CD14-positive monocyte (primary cell): ENCODE data around the gene MLLT1. TPM values are rescaled to one million over a fixed set of nuclear protein-coding genes. Genes with fewer than 3 reads are reported as not detected.

Experiments used
- DNase-seq, 3 donors: peaks; one replicate each; pipeline ENCODE4 v3.0.0-alpha.2; 2011 to 2022
- H2AFZ ChIP-seq: 2 replicates; pipeline ENCODE4 v1.6.0; 2012; ENCODE audit warnings: mild to moderate bottlenecking, low read depth, low read length, inconsistent platforms; ENCODE audit not compliant: insufficient read depth, poor library complexity, severe bottlenecking
- H3K27ac ChIP-seq, 2 donors: 1 replicate in 1 of 2; 2 replicates in 1 of 2; pipeline ENCODE4 v1.5.1; 2012 to 2013; ENCODE audit warnings: low read length in 2 of 2, control low read depth in 1 of 2, inconsistent platforms in 1 of 2, low read depth in 1 of 2, mild to moderate bottlenecking in 1 of 2
- H3K27me3 ChIP-seq, 2 donors: one replicate each; pipeline versions ENCODE4 v1.6.0 to v1.6.1; 2011 to 2013; ENCODE audit warnings: low read length in 2 of 2; ENCODE audit not compliant: control insufficient read depth in 2 of 2, insufficient read depth in 2 of 2
- H3K36me3 ChIP-seq, 2 donors: replicated peaks in 1 of 2; 1 replicate in 1 of 2; 2 replicates in 1 of 2; pipeline versions ENCODE4 v1.5.1 to v1.6.1; 2012 to 2013; ENCODE audit warnings: low read length in 2 of 2, control low read depth in 1 of 2, inconsistent platforms in 1 of 2, mild to moderate bottlenecking in 1 of 2; ENCODE audit not compliant: insufficient read depth in 2 of 2, control insufficient read depth in 1 of 2
- H3K4me1 ChIP-seq, 2 donors: 1 replicate in 1 of 2; 2 replicates in 1 of 2; pipeline versions ENCODE4 v1.5.1 to v1.6.1; 2012 to 2013; ENCODE audit warnings: low read length in 2 of 2, control low read depth in 1 of 2, inconsistent platforms in 1 of 2, mild to moderate bottlenecking in 1 of 2, moderate library complexity in 1 of 2; ENCODE audit not compliant: insufficient read depth in 2 of 2, control insufficient read depth in 1 of 2
- H3K4me2 ChIP-seq: replicated peaks from 2 replicates; pipeline ENCODE3; 2012; ENCODE audit warnings: low read length, moderate library complexity, mild to moderate bottlenecking; ENCODE audit not compliant: poor library complexity, severe bottlenecking; ENCODE audit errors: extremely low read depth
- H3K4me3 ChIP-seq, 3 experiments: fragments of 200-600 bp in 1 of 3; sonication (generic) in 1 of 3; replicated peaks in 1 of 3; 1 replicate in 2 of 3; 2 replicates in 1 of 3; pipeline ENCODE4 v1.5.1; 2011 to 2013; ENCODE audit warnings: low read length in 3 of 3, mild to moderate bottlenecking in 3 of 3, control low read depth in 2 of 3, low read depth in 2 of 3, inconsistent platforms in 1 of 3, moderate library complexity in 1 of 3
- H3K79me2 ChIP-seq: 2 replicates; pipeline ENCODE4 v1.6.0; 2012; ENCODE audit warnings: mild to moderate bottlenecking, control low read depth, inconsistent platforms, low read length, moderate library complexity; ENCODE audit not compliant: insufficient read depth
- H3K9ac ChIP-seq: 2 replicates; pipeline ENCODE4 v1.6.0; 2017; ENCODE audit warnings: low read length, mild to moderate bottlenecking; ENCODE audit not compliant: insufficient read depth, poor library complexity, severe bottlenecking
- H3K9me3 ChIP-seq, 2 donors: replicated peaks in 1 of 2; 1 replicate in 1 of 2; 2 replicates in 1 of 2; pipeline versions ENCODE4 v1.5.1 to v1.6.1; 2012 to 2013; ENCODE audit warnings: low read length in 2 of 2, control low read depth in 1 of 2; ENCODE audit not compliant: control insufficient read depth in 1 of 2, insufficient read depth in 1 of 2
- H4K20me1 ChIP-seq: 2 replicates; pipeline ENCODE4 v1.6.0; 2012; ENCODE audit warnings: mild to moderate bottlenecking, low read length, control low read depth, moderate library complexity; ENCODE audit not compliant: insufficient read depth
- H3K27ac Mint-ChIP-seq, 7 donors: one replicate each; pipeline ENCODE4 v1.8.0; 2020; ENCODE audit warnings: mild to moderate bottlenecking in 7 of 7, mixed read lengths in 7 of 7, moderate library complexity in 6 of 7, inconsistent platforms in 2 of 7
- H3K27me3 Mint-ChIP-seq, 3 donors: one replicate each; pipeline ENCODE4 v1.8.0; 2021 to 2022; ENCODE audit warnings: low read depth in 3 of 3, mild to moderate bottlenecking in 3 of 3, mixed read lengths in 3 of 3, moderate library complexity in 3 of 3, inconsistent platforms in 1 of 3
- H3K36me3 Mint-ChIP-seq, 2 donors: one replicate each; pipeline ENCODE4 v1.8.0; 2020; ENCODE audit warnings: mixed read lengths in 2 of 2, inconsistent platforms in 1 of 2, mild to moderate bottlenecking in 1 of 2
- H3K4me1 Mint-ChIP-seq: one replicate; pipeline ENCODE4 v1.8.0; 2020; ENCODE audit warnings: mild to moderate bottlenecking, mixed read lengths
- H3K4me3 Mint-ChIP-seq, 2 donors: one replicate each; pipeline ENCODE4 v1.8.0; 2020; ENCODE audit warnings: mild to moderate bottlenecking in 2 of 2, mixed read lengths in 2 of 2, moderate library complexity in 1 of 2
- H3K9me3 Mint-ChIP-seq, 7 donors: one replicate each; pipeline ENCODE4 v1.8.0; 2020 to 2022; ENCODE audit warnings: mixed read lengths in 7 of 7, mild to moderate bottlenecking in 6 of 7, moderate library complexity in 6 of 7, inconsistent platforms in 2 of 7
- WGBS: methylation state at CpG from one replicate; pipeline ENCODE4 v1.1.5; 2013; ENCODE audit warnings: missing lambda C conversion rate; ENCODE audit not compliant: insufficient coverage; 5-methylcytosine and 5-hydroxymethylcytosine counted together
- intact Hi-C, 2 donors: fragments of 100-400 bp; cut with micrococcal nuclease; formaldehyde crosslinking; loops; one replicate each; pipeline versions ENCODE4 v1.15.0 to v1.15.1; 2023
- polyA plus RNA-seq, 3 donors: library from polyadenylated mRNA; depleted of rRNA in 1 of 3; unstranded in 2 of 3; stranded (reverse) in 1 of 3; fragments of 300-500 nt in 2 of 3; fragments of >200 nt in 1 of 3; fragmentation: Illumina TruSeq in 2 of 3; gene quantifications; 1 replicate in 2 of 3; 2 replicates in 1 of 3; pipeline ENCODE4 v1.2.3, GENCODE V29; 2012 to 2021
- TF ChIP-seq, protein P1 (sequence below): fragments of 200-600 bp; IDR thresholded peaks from one replicate; pipeline ENCODE4 v1.8.0; 2022; ENCODE audit warnings: antibody characterized with exemption, mild to moderate bottlenecking

The MLLT1 gene
- polyA plus RNA-seq, 3 donors: 0.65 to 17.3 (median 0.99) TPM

DNA sequence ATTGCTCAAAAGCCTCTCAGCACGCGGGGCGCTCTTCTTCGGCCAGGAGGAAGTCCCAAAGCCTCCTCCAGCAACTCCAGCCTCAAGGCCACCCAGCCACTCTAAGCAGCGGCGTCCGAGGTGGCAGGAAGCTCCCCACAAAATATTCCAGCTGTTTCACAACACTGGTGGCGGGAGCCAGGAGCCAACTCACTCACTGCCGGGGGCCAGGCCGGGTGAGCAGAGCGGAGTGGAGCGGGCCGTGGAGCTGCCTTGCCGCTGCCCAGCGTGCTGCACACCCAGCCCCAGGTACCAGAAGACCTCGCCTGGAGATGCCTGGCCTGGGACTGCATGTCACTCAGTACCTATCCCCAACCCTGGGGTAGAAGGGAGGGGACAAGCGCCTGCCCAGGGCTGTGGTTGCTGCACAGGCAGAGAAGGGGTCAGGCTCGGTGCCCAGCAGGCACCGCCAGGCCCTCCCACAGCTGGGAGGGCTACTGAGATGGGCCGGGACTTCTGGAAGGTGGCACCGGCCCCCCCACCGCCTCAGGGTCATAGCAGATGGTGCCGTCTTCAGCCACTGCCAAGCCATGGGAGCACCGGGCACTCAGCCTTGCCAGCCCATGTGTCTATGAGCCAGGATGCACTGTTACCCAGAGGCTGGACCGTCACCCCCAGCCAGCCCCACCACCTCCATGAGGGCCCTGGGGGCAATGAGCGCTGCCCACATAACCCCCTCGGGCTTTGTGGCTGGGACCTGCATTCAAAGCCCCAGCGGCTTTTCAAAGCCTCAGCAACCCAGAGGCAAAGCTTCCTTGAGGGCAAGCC lies 59.2 kb downstream of the MLLT1 start:
- TF ChIP-seq, protein P1, sequence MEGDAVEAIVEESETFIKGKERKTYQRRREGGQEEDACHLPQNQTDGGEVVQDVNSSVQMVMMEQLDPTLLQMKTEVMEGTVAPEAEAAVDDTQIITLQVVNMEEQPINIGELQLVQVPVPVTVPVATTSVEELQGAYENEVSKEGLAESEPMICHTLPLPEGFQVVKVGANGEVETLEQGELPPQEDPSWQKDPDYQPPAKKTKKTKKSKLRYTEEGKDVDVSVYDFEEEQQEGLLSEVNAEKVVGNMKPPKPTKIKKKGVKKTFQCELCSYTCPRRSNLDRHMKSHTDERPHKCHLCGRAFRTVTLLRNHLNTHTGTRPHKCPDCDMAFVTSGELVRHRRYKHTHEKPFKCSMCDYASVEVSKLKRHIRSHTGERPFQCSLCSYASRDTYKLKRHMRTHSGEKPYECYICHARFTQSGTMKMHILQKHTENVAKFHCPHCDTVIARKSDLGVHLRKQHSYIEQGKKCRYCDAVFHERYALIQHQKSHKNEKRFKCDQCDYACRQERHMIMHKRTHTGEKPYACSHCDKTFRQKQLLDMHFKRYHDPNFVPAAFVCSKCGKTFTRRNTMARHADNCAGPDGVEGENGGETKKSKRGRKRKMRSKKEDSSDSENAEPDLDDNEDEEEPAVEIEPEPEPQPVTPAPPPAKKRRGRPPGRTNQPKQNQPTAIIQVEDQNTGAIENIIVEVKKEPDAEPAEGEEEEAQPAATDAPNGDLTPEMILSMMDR: no peak
- H3K9me3 Mint-ChIP-seq: no peaks in the 10 kb centered on the region
- Histone ChIP-seq H3K27me3 (no peaks in the 10 kb centered on the region), H3K4me3 (no peak overlapping the region), H4K20me1 (peaks cover 41% of the 10 kb centered on the region), H3K36me3 (peaks cover 59 to 71% of the 10 kb centered on the region in 2 donors), H3K9me3 (no peaks in the 10 kb centered on the region), H3K79me2 (no peaks in the 10 kb centered on the region), H2AFZ (no peak overlapping the region), H3K4me2 (no peak overlapping the region), H3K27ac (peak overlapping the region in 1 of 2 donors; percentile 26), H3K4me1 (no peaks in the 10 kb centered on the region), H3K9ac (no peak overlapping the region)
- no peak for DNase-seq
- H3K27ac Mint-ChIP-seq: no peak overlapping the region
- peaks cover 4% of the 10 kb centered on the region for H3K4me1 Mint-ChIP-seq
- H3K4me3 Mint-ChIP-seq: no peak overlapping the region
- WGBS: 65% methylated on average over 20 of the region's 28 CpGs
- intact Hi-C loops: no loop called here
- peaks cover 20 to 66% of the 10 kb centered on the region in 2 donors for H3K36me3 Mint-ChIP-seq
- peaks cover 0 to 3% (median 0%) of the 10 kb centered on the region in 3 donors for H3K27me3 Mint-ChIP-seq

DNA sequence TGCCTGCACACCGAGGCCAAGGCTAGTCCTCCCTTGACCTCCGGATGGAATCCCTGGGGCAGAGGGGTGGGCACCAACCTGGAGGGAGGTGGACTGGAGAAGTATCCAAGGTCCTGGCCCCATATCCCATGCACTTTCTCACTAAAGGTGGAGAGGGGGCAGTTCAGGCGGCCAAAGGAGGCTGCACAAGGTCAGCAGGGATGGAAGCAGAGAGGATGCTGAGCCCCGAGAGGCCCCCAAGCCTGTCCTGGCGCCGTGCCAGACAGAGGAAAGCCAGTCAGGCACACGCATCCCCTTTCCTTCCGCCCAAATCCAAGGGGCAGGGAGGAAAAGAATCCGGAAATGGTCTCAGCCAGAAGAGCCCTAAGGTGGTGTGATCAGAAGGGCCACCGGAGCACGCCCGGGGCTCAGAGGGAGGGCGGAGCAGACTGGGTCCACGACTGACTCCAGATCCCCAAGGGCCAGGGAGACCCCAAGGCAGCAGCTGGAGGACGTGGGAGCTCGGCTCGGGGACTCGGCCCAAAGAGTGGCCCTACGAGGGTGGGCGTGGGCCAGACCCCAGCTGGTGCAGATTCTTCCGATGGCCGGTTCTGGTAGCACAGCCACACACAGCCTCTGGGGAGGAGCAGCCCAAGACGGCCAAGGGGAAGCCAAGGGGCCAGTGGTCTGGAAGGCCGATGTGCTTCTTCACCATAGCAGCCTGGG lies 60.0 kb downstream of the MLLT1 start:
- Mint-ChIP-seq H3K4me3 (no peak overlapping the region), H3K27me3 (peaks cover 0 to 3% (median 0%) of the 10 kb centered on the region in 3 donors), H3K27ac (peak overlapping the region in 4 of 7 donors; percentile 28 to 80 (median 58)), H3K9me3 (no peaks in the 10 kb centered on the region), H3K4me1 (peaks cover 4% of the 10 kb centered on the region), H3K36me3 (peaks cover 21 to 62% of the 10 kb centered on the region in 2 donors)
- Histone ChIP-seq H3K4me3 (no peak overlapping the region), H3K4me1 (no peaks in the 10 kb centered on the region), H3K9me3 (no peaks in the 10 kb centered on the region), H3K4me2 (no peak overlapping the region), H3K27ac (peak overlapping the region in 1 of 2 donors; percentile 26), H3K36me3 (peaks cover 58 to 71% of the 10 kb centered on the region in 2 donors), H4K20me1 (peaks cover 33% of the 10 kb centered on the region), H3K79me2 (no peaks in the 10 kb centered on the region), H3K27me3 (no peaks in the 10 kb centered on the region), H3K9ac (no peak overlapping the region), H2AFZ (no peak overlapping the region)
- WGBS: 88% methylated on average over 21 of the region's 24 CpGs
- no peak for DNase-seq
- intact Hi-C loops: loop anchor here in 1 of 2 donors (2.0 kb wide), 1 partner anchor 79 kb away; no protein-coding TSS in a partner anchor
- TF ChIP-seq, protein P1: no peak
